CD14-positive monocyte (primary cell): Measurements from ENCODE around the gene CERK. TPM values are rescaled to one million over a fixed set of nuclear protein-coding genes. Genes with fewer than 3 reads are reported as not detected.

Experiments
- DNase-seq, 3 donors: peaks; one replicate each; pipeline ENCODE4 v3.0.0-alpha.2; 2011 to 2022
- H2AFZ ChIP-seq: 2 replicates; pipeline ENCODE4 v1.6.0; 2012; ENCODE audit warnings: mild to moderate bottlenecking, low read depth, low read length, inconsistent platforms; ENCODE audit not compliant: insufficient read depth, poor library complexity, severe bottlenecking
- H3K27ac ChIP-seq, 2 donors: 1 replicate in 1 of 2; 2 replicates in 1 of 2; pipeline ENCODE4 v1.5.1; 2012 to 2013; ENCODE audit warnings: low read length in 2 of 2, control low read depth in 1 of 2, inconsistent platforms in 1 of 2, low read depth in 1 of 2, mild to moderate bottlenecking in 1 of 2
- H3K27me3 ChIP-seq, 2 donors: one replicate each; pipeline versions ENCODE4 v1.6.0 to v1.6.1; 2011 to 2013; ENCODE audit warnings: low read length in 2 of 2; ENCODE audit not compliant: control insufficient read depth in 2 of 2, insufficient read depth in 2 of 2
- H3K36me3 ChIP-seq, 2 donors: replicated peaks in 1 of 2; 1 replicate in 1 of 2; 2 replicates in 1 of 2; pipeline versions ENCODE4 v1.5.1 to v1.6.1; 2012 to 2013; ENCODE audit warnings: low read length in 2 of 2, control low read depth in 1 of 2, inconsistent platforms in 1 of 2, mild to moderate bottlenecking in 1 of 2; ENCODE audit not compliant: insufficient read depth in 2 of 2, control insufficient read depth in 1 of 2
- H3K4me1 ChIP-seq, 2 donors: 1 replicate in 1 of 2; 2 replicates in 1 of 2; pipeline versions ENCODE4 v1.5.1 to v1.6.1; 2012 to 2013; ENCODE audit warnings: low read length in 2 of 2, control low read depth in 1 of 2, inconsistent platforms in 1 of 2, mild to moderate bottlenecking in 1 of 2, moderate library complexity in 1 of 2; ENCODE audit not compliant: insufficient read depth in 2 of 2, control insufficient read depth in 1 of 2
- H3K4me2 ChIP-seq: replicated peaks from 2 replicates; pipeline ENCODE3; 2012; ENCODE audit warnings: low read length, moderate library complexity, mild to moderate bottlenecking; ENCODE audit not compliant: poor library complexity, severe bottlenecking; ENCODE audit errors: extremely low read depth
- H3K4me3 ChIP-seq, 3 experiments: fragments of 200-600 bp in 1 of 3; sonication (generic) in 1 of 3; replicated peaks in 1 of 3; 1 replicate in 2 of 3; 2 replicates in 1 of 3; pipeline ENCODE4 v1.5.1; 2011 to 2013; ENCODE audit warnings: low read length in 3 of 3, mild to moderate bottlenecking in 3 of 3, control low read depth in 2 of 3, low read depth in 2 of 3, inconsistent platforms in 1 of 3, moderate library complexity in 1 of 3
- H3K79me2 ChIP-seq: 2 replicates; pipeline ENCODE4 v1.6.0; 2012; ENCODE audit warnings: mild to moderate bottlenecking, control low read depth, inconsistent platforms, low read length, moderate library complexity; ENCODE audit not compliant: insufficient read depth
- H3K9ac ChIP-seq: 2 replicates; pipeline ENCODE4 v1.6.0; 2017; ENCODE audit warnings: low read length, mild to moderate bottlenecking; ENCODE audit not compliant: insufficient read depth, poor library complexity, severe bottlenecking
- H3K9me3 ChIP-seq, 2 donors: replicated peaks in 1 of 2; 1 replicate in 1 of 2; 2 replicates in 1 of 2; pipeline versions ENCODE4 v1.5.1 to v1.6.1; 2012 to 2013; ENCODE audit warnings: low read length in 2 of 2, control low read depth in 1 of 2; ENCODE audit not compliant: control insufficient read depth in 1 of 2, insufficient read depth in 1 of 2
- H4K20me1 ChIP-seq: 2 replicates; pipeline ENCODE4 v1.6.0; 2012; ENCODE audit warnings: mild to moderate bottlenecking, low read length, control low read depth, moderate library complexity; ENCODE audit not compliant: insufficient read depth
- H3K27ac Mint-ChIP-seq, 7 donors: one replicate each; pipeline ENCODE4 v1.8.0; 2020; ENCODE audit warnings: mild to moderate bottlenecking in 7 of 7, mixed read lengths in 7 of 7, moderate library complexity in 6 of 7, inconsistent platforms in 2 of 7
- H3K27me3 Mint-ChIP-seq, 3 donors: one replicate each; pipeline ENCODE4 v1.8.0; 2021 to 2022; ENCODE audit warnings: low read depth in 3 of 3, mild to moderate bottlenecking in 3 of 3, mixed read lengths in 3 of 3, moderate library complexity in 3 of 3, inconsistent platforms in 1 of 3
- H3K36me3 Mint-ChIP-seq, 2 donors: one replicate each; pipeline ENCODE4 v1.8.0; 2020; ENCODE audit warnings: mixed read lengths in 2 of 2, inconsistent platforms in 1 of 2, mild to moderate bottlenecking in 1 of 2
- H3K4me1 Mint-ChIP-seq: one replicate; pipeline ENCODE4 v1.8.0; 2020; ENCODE audit warnings: mild to moderate bottlenecking, mixed read lengths
- H3K4me3 Mint-ChIP-seq, 2 donors: one replicate each; pipeline ENCODE4 v1.8.0; 2020; ENCODE audit warnings: mild to moderate bottlenecking in 2 of 2, mixed read lengths in 2 of 2, moderate library complexity in 1 of 2
- H3K9me3 Mint-ChIP-seq, 7 donors: one replicate each; pipeline ENCODE4 v1.8.0; 2020 to 2022; ENCODE audit warnings: mixed read lengths in 7 of 7, mild to moderate bottlenecking in 6 of 7, moderate library complexity in 6 of 7, inconsistent platforms in 2 of 7
- WGBS: methylation state at CpG from one replicate; pipeline ENCODE4 v1.1.5; 2013; ENCODE audit warnings: missing lambda C conversion rate; ENCODE audit not compliant: insufficient coverage; 5-methylcytosine and 5-hydroxymethylcytosine counted together
- intact Hi-C, 2 donors: fragments of 100-400 bp; cut with micrococcal nuclease; formaldehyde crosslinking; loops; one replicate each; pipeline versions ENCODE4 v1.15.0 to v1.15.1; 2023
- polyA plus RNA-seq, 3 donors: library from polyadenylated mRNA; depleted of rRNA in 1 of 3; unstranded in 2 of 3; stranded (reverse) in 1 of 3; fragments of 300-500 nt in 2 of 3; fragments of >200 nt in 1 of 3; fragmentation: Illumina TruSeq in 2 of 3; gene quantifications; 1 replicate in 2 of 3; 2 replicates in 1 of 3; pipeline ENCODE4 v1.2.3, GENCODE V29; 2012 to 2021
- TF ChIP-seq, protein P1 (sequence below): fragments of 200-600 bp; IDR thresholded peaks from one replicate; pipeline ENCODE4 v1.8.0; 2022; ENCODE audit warnings: antibody characterized with exemption, mild to moderate bottlenecking

The CERK gene
- polyA plus RNA-seq, 3 donors, result 22.4 to 40.2 (median 24.5) TPM

DNA sequence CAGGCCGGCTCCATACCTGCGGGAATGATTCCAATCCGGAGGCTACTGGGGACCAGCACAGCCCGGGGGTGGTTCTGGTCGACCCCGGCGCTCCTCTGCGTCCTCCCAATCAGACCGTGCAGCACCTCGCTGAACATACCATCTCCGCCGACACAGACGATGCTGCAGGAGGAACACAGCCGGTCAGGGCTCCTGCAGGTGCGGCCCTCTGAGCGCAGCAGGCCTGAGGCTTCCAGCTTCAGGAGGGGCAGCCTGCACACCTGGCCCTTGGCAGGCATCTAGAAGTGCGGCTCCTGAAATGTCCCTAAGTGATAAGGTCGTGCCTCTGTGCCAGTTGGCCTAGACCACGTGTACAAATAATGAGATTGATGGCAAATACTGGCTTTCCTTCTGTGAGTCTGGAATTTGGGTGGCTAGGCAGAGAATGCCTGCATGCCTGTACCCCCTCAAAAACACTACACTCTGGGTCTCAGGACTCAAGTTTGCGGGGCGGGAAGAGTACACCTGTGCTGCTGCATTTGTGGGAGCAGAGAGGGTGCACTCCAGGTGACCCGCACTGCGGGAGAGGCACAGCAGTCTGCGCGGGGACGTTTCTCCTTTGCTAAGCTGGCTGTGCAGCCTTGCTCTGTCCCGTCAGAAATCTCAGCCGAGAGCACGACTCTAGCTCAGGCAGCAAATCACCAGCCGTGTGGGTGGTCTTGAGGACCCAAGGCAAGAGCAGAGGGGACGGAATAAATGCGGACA, 30.1 kb downstream of the CERK start:
- intact Hi-C loops, result no loop called here
- Histone ChIP-seq H3K36me3 (peaks cover 87 to 100% of the 10 kb centered on the region in 2 donors), H3K79me2 (peaks cover 2% of the 10 kb centered on the region), H3K4me2 (no peak overlapping the region), H3K9me3 (no peaks in the 10 kb centered on the region), H3K27me3 (no peaks in the 10 kb centered on the region), H2AFZ (no peak overlapping the region), H3K4me3 (no peak overlapping the region), H4K20me1 (peaks cover 80% of the 10 kb centered on the region), H3K27ac (no peak overlapping the region), H3K9ac (no peak overlapping the region), H3K4me1 (no peaks in the 10 kb centered on the region)
- H3K4me3 Mint-ChIP-seq, result no peak overlapping the region
- peak overlapping the region in 2 of 7 donors; percentile 48 to 73 for H3K27ac Mint-ChIP-seq
- TF ChIP-seq, protein P1, sequence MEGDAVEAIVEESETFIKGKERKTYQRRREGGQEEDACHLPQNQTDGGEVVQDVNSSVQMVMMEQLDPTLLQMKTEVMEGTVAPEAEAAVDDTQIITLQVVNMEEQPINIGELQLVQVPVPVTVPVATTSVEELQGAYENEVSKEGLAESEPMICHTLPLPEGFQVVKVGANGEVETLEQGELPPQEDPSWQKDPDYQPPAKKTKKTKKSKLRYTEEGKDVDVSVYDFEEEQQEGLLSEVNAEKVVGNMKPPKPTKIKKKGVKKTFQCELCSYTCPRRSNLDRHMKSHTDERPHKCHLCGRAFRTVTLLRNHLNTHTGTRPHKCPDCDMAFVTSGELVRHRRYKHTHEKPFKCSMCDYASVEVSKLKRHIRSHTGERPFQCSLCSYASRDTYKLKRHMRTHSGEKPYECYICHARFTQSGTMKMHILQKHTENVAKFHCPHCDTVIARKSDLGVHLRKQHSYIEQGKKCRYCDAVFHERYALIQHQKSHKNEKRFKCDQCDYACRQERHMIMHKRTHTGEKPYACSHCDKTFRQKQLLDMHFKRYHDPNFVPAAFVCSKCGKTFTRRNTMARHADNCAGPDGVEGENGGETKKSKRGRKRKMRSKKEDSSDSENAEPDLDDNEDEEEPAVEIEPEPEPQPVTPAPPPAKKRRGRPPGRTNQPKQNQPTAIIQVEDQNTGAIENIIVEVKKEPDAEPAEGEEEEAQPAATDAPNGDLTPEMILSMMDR, result no peak
- H3K9me3 Mint-ChIP-seq, result no peaks in the 10 kb centered on the region
- no peak for DNase-seq
- peaks cover 90 to 100% of the 10 kb centered on the region in 2 donors for H3K36me3 Mint-ChIP-seq
- H3K27me3 Mint-ChIP-seq, result peaks cover 0 to 2% (median 0%) of the 10 kb centered on the region in 3 donors
- H3K4me1 Mint-ChIP-seq, result no peaks in the 10 kb centered on the region
- WGBS, result 98% methylated on average over 32 of the region's 32 CpGs

DNA sequence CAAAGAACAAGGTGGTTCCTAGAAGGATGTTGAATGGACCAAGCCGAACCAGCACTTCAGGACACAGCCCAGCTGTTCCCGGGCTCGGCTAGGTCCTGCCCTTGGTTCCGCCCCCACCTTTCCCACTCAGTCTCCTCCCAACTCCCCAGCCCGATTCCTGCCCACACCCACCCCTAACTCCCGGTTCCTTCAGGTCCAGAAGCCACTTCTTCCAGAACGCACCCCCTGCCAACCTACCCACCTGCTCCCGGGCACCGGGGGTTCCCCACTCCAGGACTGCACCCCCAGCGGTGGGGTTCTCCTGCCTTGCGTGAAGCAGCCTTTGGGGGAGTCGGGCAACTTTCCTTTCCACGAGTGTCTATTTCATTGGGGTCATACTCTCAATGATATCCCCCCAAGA, 30.7 kb downstream of the CERK start:
- Histone ChIP-seq H3K4me2 (no peak overlapping the region), H3K27me3 (no peaks in the 10 kb centered on the region), H3K9me3 (no peaks in the 10 kb centered on the region), H4K20me1 (peaks cover 80% of the 10 kb centered on the region), H3K4me1 (no peaks in the 10 kb centered on the region), H3K4me3 (no peak overlapping the region), H3K79me2 (peaks cover 1% of the 10 kb centered on the region), H3K27ac (no peak overlapping the region), H3K9ac (no peak overlapping the region), H3K36me3 (peaks cover 90 to 100% of the 10 kb centered on the region in 2 donors), H2AFZ (no peak overlapping the region)
- H3K27me3 Mint-ChIP-seq, result peaks cover 0 to 2% (median 0%) of the 10 kb centered on the region in 3 donors
- TF ChIP-seq, protein P1, result no peak
- intact Hi-C loops, result no loop called here
- DNase-seq, result no peak
- H3K36me3 Mint-ChIP-seq, result peaks cover 93 to 100% of the 10 kb centered on the region in 2 donors
- WGBS, result 93% methylated on average over 12 of the region's 13 CpGs
- H3K9me3 Mint-ChIP-seq, result no peaks in the 10 kb centered on the region
- no peaks in the 10 kb centered on the region for H3K4me1 Mint-ChIP-seq
- H3K27ac Mint-ChIP-seq, result no peak overlapping the region
- H3K4me3 Mint-ChIP-seq, result no peak overlapping the region
